Activated CD8-positive, alpha-beta memory T cell treated with anti-CD3 and anti-CD28 coated beads, Interleukin-2, amount 50 U/mL, for 24 hours (primary cell): ENCODE data around the gene MTX2.
"Not testable (repeated sequence)": the region's sequence is repeated elsewhere in the genome, so short reads cannot be mapped to it uniquely, and the experiment has no call there.

ENCODE experiments used
- DNase-seq: peaks from one replicate; pipeline ENCODE4 v3.0.0-alpha.2; 2020; ENCODE audit errors: extremely low read depth

The MTX2 gene

GRCh38 chr2:176373155-176373554 is 103.9 kb downstream of the MTX2 start:
- DNase-seq, result not testable (repeated sequence)

DNA sequence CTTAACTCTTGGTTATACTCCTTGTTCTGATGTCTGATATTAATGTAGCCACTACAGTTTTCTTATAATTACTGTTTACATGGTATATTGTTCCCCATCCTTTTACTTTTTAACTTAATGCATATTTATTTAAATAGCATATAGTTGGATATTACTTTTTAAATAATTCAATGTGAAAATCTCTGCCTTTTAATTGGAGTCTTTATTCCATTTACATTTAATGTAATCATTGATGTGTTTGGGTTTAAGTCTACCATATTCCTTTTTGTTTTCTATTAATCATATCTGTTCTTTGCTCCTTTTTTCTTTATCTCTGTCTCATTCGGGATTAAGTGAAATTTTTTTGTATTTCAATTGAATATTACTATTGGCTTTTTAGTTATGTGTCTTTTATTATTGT is 109.1 kb downstream of the MTX2 start:
- DNase-seq, result no peak

- no peak for DNase-seq
Observed at GRCh38 chr2:176380341-176380740, 111.1 kb downstream of the MTX2 start.

DNA sequence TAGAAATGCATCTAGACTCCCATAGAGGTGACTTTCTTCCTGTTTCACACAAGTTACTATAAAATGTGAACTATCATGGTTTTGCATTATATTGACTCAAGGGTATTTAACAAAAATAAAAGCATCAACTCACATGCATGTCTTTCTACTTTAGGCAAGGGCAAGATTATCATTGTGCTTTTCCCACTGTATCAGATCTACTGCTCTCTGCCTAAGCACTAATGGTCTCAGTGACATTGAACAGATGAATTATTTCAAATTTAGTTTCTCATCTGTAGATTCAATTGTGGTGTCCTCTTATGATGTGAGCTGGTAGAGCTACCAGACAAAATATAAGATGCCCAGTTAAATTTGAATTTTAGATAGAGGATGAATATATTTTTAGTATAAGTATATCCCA is 113.9 kb downstream of the MTX2 start:
- DNase-seq, result no peak

GRCh38 chr2:176383836-176384442 is 114.7 kb downstream of the MTX2 start:
- DNase-seq, result no peak

- DNase-seq, result no peak
Observed at GRCh38 chr2:176385219-176385759, 116.0 kb downstream of the MTX2 start.

DNA sequence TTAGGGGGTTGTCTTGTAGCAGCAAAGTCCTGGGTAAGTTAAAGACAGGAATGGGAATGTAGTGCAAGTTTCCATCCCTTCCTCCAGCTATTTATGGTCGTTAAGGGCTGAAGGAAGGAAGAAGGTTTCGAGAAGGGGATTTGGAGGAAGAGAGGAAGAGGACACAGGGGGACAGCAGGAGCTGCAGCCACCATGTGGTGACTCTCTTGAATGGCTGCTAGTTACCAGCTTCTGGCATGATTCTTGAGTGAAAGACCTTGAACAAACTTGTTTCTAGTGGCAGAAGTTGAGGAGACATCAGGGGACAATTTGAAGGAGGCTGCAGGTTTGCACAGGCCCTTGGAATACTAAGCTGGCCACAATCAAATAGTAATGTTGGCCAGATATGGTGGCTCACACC is 116.6 kb downstream of the MTX2 start:
- no peak for DNase-seq
